ENCODE measurements around the gene ZSWIM1. TPM values are rescaled to one million over a fixed set of nuclear protein-coding genes. Genes with fewer than 3 reads are reported as not detected.

ZSWIM1 gene
- total RNA-seq, 4 donors from 2014 or later = 4.5 to 8.2 (median 6.0) TPM

GRCh38 chr20:45841407-45842129 is 39.5 kb upstream of the ZSWIM1 start:
- H3K9me3 ChIP-seq = no peaks in the 10 kb centered on the region
- no peak for DNase-seq (ENCODE audit: low spot score in 2 of 2)
- peaks cover 0 to 36% (median 0%) of the 10 kb centered on the region in 4 donors for H3K4me1 ChIP-seq
- H3K4me3 ChIP-seq = no peak overlapping the region
- WGBS, 2 donors = 87 to 89% methylated on average over 10 of the region's 10 CpGs
- no peaks in the 10 kb centered on the region for H3K27me3 ChIP-seq
- peaks cover 0 to 89% (median 12%) of the 10 kb centered on the region in 3 donors for H3K36me3 ChIP-seq
- no peak for TF ChIP-seq CTCF (IDR thresholded peaks at IDR 0.05)
- no peak for TF ChIP-seq POLR2A (IDR thresholded peaks at IDR 0.05)
- TF ChIP-seq EP300 (IDR thresholded peaks at IDR 0.05) = no peak
- peak overlapping the region in 2 of 4 donors; percentile 54 to 67 for H3K27ac ChIP-seq

- peaks cover 0 to 30% (median 0%) of the 10 kb centered on the region in 4 donors for H3K4me1 ChIP-seq
Observed at GRCh38 chr20:45842169-45842812, 38.7 kb upstream of the ZSWIM1 start.

GRCh38 chr20:45843506-45843905 is 37.5 kb upstream of the ZSWIM1 start:
- H3K27me3 ChIP-seq = no peaks in the 10 kb centered on the region
- TF ChIP-seq EP300 (IDR thresholded peaks at IDR 0.05) = no peak
- no peak for TF ChIP-seq CTCF (IDR thresholded peaks at IDR 0.05)
- TF ChIP-seq POLR2A (IDR thresholded peaks at IDR 0.05) = no peak
- peaks cover 0 to 99% (median 21%) of the 10 kb centered on the region in 3 donors for H3K36me3 ChIP-seq
- no peak for DNase-seq (ENCODE audit: low spot score in 2 of 2)
- H3K4me3 ChIP-seq = no peak overlapping the region
- H3K4me1 ChIP-seq = peaks cover 0 to 29% (median 0%) of the 10 kb centered on the region in 4 donors
- peak overlapping the region in 2 of 4 donors; percentile 54 to 67 for H3K27ac ChIP-seq
- 87 to 89% methylated on average over 14 of the region's 14 CpGs for WGBS, 2 donors
- H3K9me3 ChIP-seq = no peaks in the 10 kb centered on the region

More at GRCh38 chr20:45842169-45842812, 38.7 kb upstream of the ZSWIM1 start:
- Histone ChIP-seq H3K9me3 (no peaks in the 10 kb centered on the region), H3K27ac (peak overlapping the region in 3 of 4 donors; percentile 0 to 67 (median 54)), H3K4me3 (no peak overlapping the region), H3K36me3 (peaks cover 0 to 96% (median 12%) of the 10 kb centered on the region in 3 donors), H3K27me3 (no peaks in the 10 kb centered on the region)
- DNase-seq (ENCODE audit: low spot score in 2 of 2) = peak in 1 of 2 donors; percentile 62
- TF ChIP-seq CTCF (IDR thresholded peaks at IDR 0.05) (no peak), POLR2A (IDR thresholded peaks at IDR 0.05) (no peak), EP300 (IDR thresholded peaks at IDR 0.05) (no peak)
- 44 to 50% methylated on average over 2 to 5 of the region's 5 CpGs for WGBS, 2 donors

- H3K27ac ChIP-seq = no peak overlapping the region
Observed at GRCh38 chr20:45845452-45845851, 35.6 kb upstream of the ZSWIM1 start.

More at GRCh38 chr20:45845452-45845851, 35.6 kb upstream of the ZSWIM1 start:
- DNase-seq (ENCODE audit: low spot score in 2 of 2) = no peak
- H3K27me3 ChIP-seq = no peaks in the 10 kb centered on the region
- H3K4me1 ChIP-seq = peaks cover 0 to 29% (median 0%) of the 10 kb centered on the region in 4 donors
- no peak overlapping the region for H3K4me3 ChIP-seq
- TF ChIP-seq EP300 (IDR thresholded peaks at IDR 0.05) (no peak), CTCF (IDR thresholded peaks at IDR 0.05) (no peak)
- no peaks in the 10 kb centered on the region for H3K9me3 ChIP-seq
- H3K36me3 ChIP-seq = peaks cover 0 to 94% (median 21%) of the 10 kb centered on the region in 3 donors
